Endodermal cell (in vitro differentiated cells): ENCODE results near the gene HS6ST3. TPM values are rescaled to one million over a fixed set of nuclear protein-coding genes. Genes with fewer than 3 reads are reported as not detected.
A peak's percentile ranks its signal among the peaks of the same experiment; 100 is the strongest.

Experiments
- DNase-seq: peaks from one replicate; pipeline ENCODE4 v3.0.0-alpha.2; 2017
- H3K27ac ChIP-seq: 2 replicates; pipeline ENCODE4 v1.5.1; 2013; ENCODE audit warnings: mild to moderate bottlenecking, low read depth, low read length, moderate library complexity
- H3K27me3 ChIP-seq: 2 replicates; pipeline ENCODE4 v1.6.1; 2013; ENCODE audit warnings: mild to moderate bottlenecking, low read length, moderate library complexity; ENCODE audit not compliant: insufficient read depth, control insufficient read depth, poor library complexity, severe bottlenecking
- H3K36me3 ChIP-seq: 2 replicates; pipeline ENCODE4 v1.7.0; 2013; ENCODE audit warnings: mild to moderate bottlenecking, low read length, moderate library complexity; ENCODE audit not compliant: control insufficient read depth, insufficient read depth
- H3K4me1 ChIP-seq: one replicate; pipeline ENCODE4 v1.7.0; 2013; ENCODE audit warnings: low read length; ENCODE audit not compliant: control insufficient read depth, insufficient read depth
- H3K4me3 ChIP-seq: 2 replicates; pipeline ENCODE4 v1.5.1; 2013; ENCODE audit warnings: mild to moderate bottlenecking, low read length, moderate library complexity
- H3K9ac ChIP-seq: 2 replicates; pipeline ENCODE4 v1.6.1; 2013; ENCODE audit warnings: mild to moderate bottlenecking, low read length, moderate library complexity; ENCODE audit not compliant: poor library complexity, severe bottlenecking; ENCODE audit errors: extremely low read depth
- H3K9me3 ChIP-seq: 2 replicates; pipeline ENCODE4 v1.6.1; 2013; ENCODE audit warnings: mild to moderate bottlenecking, low read length, moderate library complexity; ENCODE audit not compliant: control insufficient read depth
- H3K27ac Mint-ChIP-seq: 2 replicates; pipeline ENCODE4 v1.8.0; 2020; ENCODE audit warnings: mixed read lengths
- H3K27me3 Mint-ChIP-seq: 2 replicates; pipeline ENCODE4 v1.8.0; 2021; ENCODE audit warnings: mild to moderate bottlenecking, mixed read lengths; ENCODE audit not compliant: insufficient read depth
- H3K36me3 Mint-ChIP-seq: 2 replicates; pipeline ENCODE4 v1.8.0; 2020; ENCODE audit warnings: low read depth, mixed read lengths
- H3K4me1 Mint-ChIP-seq: 2 replicates; pipeline ENCODE4 v1.8.0; 2020; ENCODE audit warnings: mixed read lengths
- H3K4me3 Mint-ChIP-seq: 2 replicates; pipeline ENCODE4 v1.8.0; 2020; ENCODE audit warnings: mild to moderate bottlenecking, moderate library complexity, mixed read lengths
- H3K9me3 Mint-ChIP-seq: 2 replicates; pipeline ENCODE4 v1.8.0; 2020; ENCODE audit warnings: mild to moderate bottlenecking, mixed read lengths
- CTCF ChIP-seq: fragments of 200-600 bp; sonication (generic); conservative IDR thresholded peaks from 2 replicates; pipeline ENCODE4 v1.5.0; 2021; ENCODE audit warnings: antibody characterized with exemption, mild to moderate bottlenecking
- WGBS, 2 experiments: methylation state at CpG; one replicate each; pipeline versions ENCODE4 v1.1.5 to v1.1.7; 2013; ENCODE audit warnings: missing lambda C conversion rate in 2 of 2, mixed read lengths in 1 of 2; ENCODE audit not compliant: insufficient coverage in 1 of 2, insufficient read length in 1 of 2; 5-methylcytosine and 5-hydroxymethylcytosine counted together
- total RNA-seq, 2 donors: library from RNA; stranded (reverse); fragmentation: NEBNext Ultra II Directional in 1 of 2; extraction: Animal tissue kit (Norgen Biotek cat#: 25700) in 1 of 2; gene quantifications; 2 replicates in 1 of 2; 3 replicates in 1 of 2; pipeline ENCODE4 v1.2.1, GENCODE V29; 2021

The HS6ST3 gene
- total RNA-seq, 2 donors from 2014 or later = 0.84 to 1.1 TPM

GRCh38 chr13:96071504-96071903 lies 18.4 kb upstream of the HS6ST3 start:
- TF ChIP-seq CTCF = no peak
- 91 to 100% methylated on average over 3 to 6 of the region's 6 CpGs for WGBS, 2 experiments

GRCh38 chr13:96072392-96072791 lies 17.5 kb upstream of the HS6ST3 start:
- no peak overlapping the region for H3K4me3 Mint-ChIP-seq
- DNase-seq = peak; percentile 53
- H3K27ac ChIP-seq = no peak overlapping the region
- no peaks in the 10 kb centered on the region for H3K9me3 ChIP-seq
- H3K27me3 ChIP-seq = no peaks in the 10 kb centered on the region
- 82 to 100% methylated on average over 1 to 3 of the region's 3 CpGs for WGBS, 2 experiments
- peaks cover 17% of the 10 kb centered on the region for H3K4me1 Mint-ChIP-seq
- peaks cover 4% of the 10 kb centered on the region for H3K27me3 Mint-ChIP-seq
- no peak overlapping the region for H3K4me3 ChIP-seq
- no peaks in the 10 kb centered on the region for H3K36me3 Mint-ChIP-seq
- H3K9ac ChIP-seq = no peak overlapping the region
- H3K9me3 Mint-ChIP-seq = no peaks in the 10 kb centered on the region
- H3K27ac Mint-ChIP-seq = no peak overlapping the region
- no peaks in the 10 kb centered on the region for H3K36me3 ChIP-seq
- peaks cover 3% of the 10 kb centered on the region for H3K4me1 ChIP-seq
- TF ChIP-seq CTCF = peak; percentile 70

More at GRCh38 chr13:96071504-96071903, 18.4 kb upstream of the HS6ST3 start:
- H3K27ac Mint-ChIP-seq = no peak overlapping the region
- no peak overlapping the region for H3K27ac ChIP-seq
- no peak for DNase-seq
- H3K36me3 Mint-ChIP-seq = no peaks in the 10 kb centered on the region
- peaks cover 3% of the 10 kb centered on the region for H3K4me1 ChIP-seq
- no peak overlapping the region for H3K9ac ChIP-seq
- H3K27me3 ChIP-seq = no peaks in the 10 kb centered on the region
- H3K4me3 ChIP-seq = no peak overlapping the region
- H3K4me3 Mint-ChIP-seq = no peak overlapping the region
- H3K9me3 Mint-ChIP-seq = no peaks in the 10 kb centered on the region
- no peaks in the 10 kb centered on the region for H3K27me3 Mint-ChIP-seq
- peaks cover 17% of the 10 kb centered on the region for H3K4me1 Mint-ChIP-seq
- no peaks in the 10 kb centered on the region for H3K9me3 ChIP-seq
- no peaks in the 10 kb centered on the region for H3K36me3 ChIP-seq

GRCh38 chr13:96075953-96076543 lies 13.9 kb upstream of the HS6ST3 start:
- H3K27ac ChIP-seq = no peak overlapping the region
- WGBS, 2 experiments = 85 to 86% methylated on average over 3 of the region's 3 CpGs
- H3K4me1 ChIP-seq = peaks cover under 1% of the 10 kb centered on the region
- Mint-ChIP-seq H3K36me3 (no peaks in the 10 kb centered on the region), H3K27ac (no peak overlapping the region), H3K4me3 (no peak overlapping the region), H3K4me1 (peaks cover 29% of the 10 kb centered on the region), H3K9me3 (no peaks in the 10 kb centered on the region), H3K27me3 (peaks cover 17% of the 10 kb centered on the region)
- no peak overlapping the region for H3K9ac ChIP-seq
- peak; percentile 81 for TF ChIP-seq CTCF
- DNase-seq = no peak
- no peak overlapping the region for H3K4me3 ChIP-seq
- no peaks in the 10 kb centered on the region for H3K9me3 ChIP-seq
- H3K27me3 ChIP-seq = peaks cover 4% of the 10 kb centered on the region
- H3K36me3 ChIP-seq = no peaks in the 10 kb centered on the region
